HepG2 (cell line): Measurements from ENCODE around the gene INHA. TPM values are rescaled to one million over a fixed set of nuclear protein-coding genes. Genes with fewer than 3 reads are reported as not detected.

Experiments used
- ATAC-seq: fragments of 200-7000 bp; cut with Tn5 transposase; 3 replicates; pipeline ENCODE4 v1.9.1; 2020; ENCODE audit warnings: mild to moderate bottlenecking, moderate library complexity
- BruUV-seq: library from RNA; stranded (reverse); fragments of 400-500 nt; replicated peaks from 2 replicates; lab custom pipeline; 2021; lab: Mats Ljungman, UMichigan
- CTCF ChIA-PET: fragments of 300-600 bp; formaldehyde crosslinking; extraction: SDS; loops from one replicate; lab custom pipeline; 2021; ENCODE audit warnings: low total read pairs, inconsistent platforms, low intra/inter-chr PET ratio; lab: Yijun Ruan, JAX
- POLR2A ChIA-PET: fragments of 350-600 bp; sonication (Branson Sonifier 250); formaldehyde crosslinking; loops from one replicate; lab custom pipeline; 2020; ENCODE audit warnings: antibody characterized with exemption, inconsistent platforms; lab: Yijun Ruan, JAX
- DNase-seq: peaks from one replicate; pipeline ENCODE4 v3.0.0-alpha.2; 2015; ENCODE audit warnings: low spot score
- FAIRE-seq: peaks from 3 replicates; lab custom pipeline; 2011; peaks lifted over from hg19 to GRCh38; lab: Jason Lieb, UNC
- H2AFZ ChIP-seq: one replicate; pipeline ENCODE4 v1.6.1; 2011; ENCODE audit warnings: low read length, inconsistent platforms
- H3K27ac ChIP-seq: fragments of 300-600 bp; 3 replicates; pipeline ENCODE4 v1.8.0; 2011; ENCODE audit warnings: mixed run types, mild to moderate bottlenecking, mixed read lengths, low read length, inconsistent platforms; ENCODE audit not compliant: insufficient read depth; ENCODE audit errors: extremely low read length
- H3K27me3 ChIP-seq, 2 experiments: fragments of 200-600 bp in 1 of 2; 2 replicates in 1 of 2; 3 replicates in 1 of 2; pipeline versions ENCODE4 v1.6.0 to v1.8.0; 2011; ENCODE audit warnings: low read length in 2 of 2, mild to moderate bottlenecking in 2 of 2, moderate library complexity in 2 of 2, inconsistent platforms in 1 of 2; ENCODE audit not compliant: insufficient read depth in 2 of 2, control insufficient read depth in 1 of 2
- H3K36me3 ChIP-seq, 2 experiments: fragments of 200-600 bp in 1 of 2; replicated peaks in 1 of 2; 2 replicates in 1 of 2; 3 replicates in 1 of 2; pipeline versions ENCODE4 v1.5.1 to v1.8.0; 2011; ENCODE audit warnings: low read length in 2 of 2, inconsistent platforms in 1 of 2; ENCODE audit not compliant: insufficient read depth in 2 of 2, control insufficient read depth in 1 of 2
- H3K4me1 ChIP-seq: 2 replicates; pipeline ENCODE4 v1.5.1; 2012; ENCODE audit warnings: low read length, inconsistent platforms; ENCODE audit not compliant: insufficient read depth
- H3K4me2 ChIP-seq: 2 replicates; pipeline ENCODE4 v1.6.0; 2011; ENCODE audit warnings: low read depth, low read length, inconsistent platforms
- H3K4me3 ChIP-seq, 3 experiments: fragments of 200-600 bp in 1 of 3; sonication (generic), shearing (Covaris generic) in 1 of 3; replicated peaks in 1 of 3; 2 replicates each; pipeline ENCODE4 v1.5.1; 2011 to 2016; ENCODE audit warnings: low read length in 3 of 3, inconsistent platforms in 2 of 3, low read depth in 2 of 3, mild to moderate bottlenecking in 2 of 3, control low read depth in 1 of 3, mixed read lengths in 1 of 3; ENCODE audit not compliant: insufficient read depth in 1 of 3
- H3K79me2 ChIP-seq: one replicate; pipeline ENCODE4 v1.6.1; 2011; ENCODE audit warnings: low read length, inconsistent platforms; ENCODE audit not compliant: insufficient read depth
- H3K9ac ChIP-seq: 2 replicates; pipeline ENCODE4 v1.6.0; 2011; ENCODE audit warnings: mild to moderate bottlenecking, low read depth, low read length, inconsistent platforms; ENCODE audit not compliant: insufficient read depth
- H3K9me3 ChIP-seq: 2 replicates; pipeline ENCODE4 v1.5.1; 2012; ENCODE audit warnings: mild to moderate bottlenecking, low read length
- H4K20me1 ChIP-seq: 2 replicates; pipeline ENCODE4 v1.6.0; 2011; ENCODE audit warnings: inconsistent platforms, mild to moderate bottlenecking, low read length, moderate library complexity; ENCODE audit not compliant: insufficient read depth
- AGO2 ChIP-seq: fragments of 200-400 bp; formaldehyde crosslinking; optimal IDR thresholded peaks from 2 replicates; pipeline ENCODE3; 2017; ENCODE audit warnings: mild to moderate bottlenecking, low read depth, low read length, moderate library complexity
- HMGXB4 ChIP-seq, 2 experiments: sonication (generic) in 1 of 2; formaldehyde crosslinking in 1 of 2; IDR thresholded peaks; 2 replicates each; pipeline versions ENCODE4 v1.4.0 to v1.6.1; 2018 to 2020; ENCODE audit warnings: missing genetic modification reagents in 2 of 2, borderline replicate concordance in 1 of 2, low read depth in 1 of 2, mild to moderate bottlenecking in 1 of 2, missing biosample characterization in 1 of 2
- RBFOX2 ChIP-seq: fragments of 200-400 bp; formaldehyde crosslinking; IDR thresholded peaks from 2 replicates; pipeline ENCODE4 v1.6.1; 2017; ENCODE audit warnings: low read depth, mild to moderate bottlenecking, low read length
- ZFP91 ChIP-seq: sonication (generic); formaldehyde crosslinking; IDR thresholded peaks from 2 replicates; pipeline ENCODE4 v1.9.0; 2022; ENCODE audit warnings: missing genetic modification reagents, mild to moderate bottlenecking, borderline replicate concordance
- ZNF337 ChIP-seq: sonication (generic); formaldehyde crosslinking; IDR thresholded peaks from 2 replicates; pipeline ENCODE4 v1.5.1; 2020; ENCODE audit warnings: missing genetic modification reagents, low read depth, mild to moderate bottlenecking, borderline replicate concordance
- ZNF550 ChIP-seq: sonication (generic); formaldehyde crosslinking; IDR thresholded peaks from 2 replicates; pipeline ENCODE4 v1.4.0; 2020; ENCODE audit warnings: mild to moderate bottlenecking, missing genetic modification reagents, borderline replicate concordance
- ZNF740 ChIP-seq: sonication (generic); formaldehyde crosslinking; IDR thresholded peaks from 2 replicates; pipeline ENCODE4 v1.4.0; 2020; ENCODE audit warnings: missing genetic modification reagents
- ZNF780A ChIP-seq: sonication (generic); formaldehyde crosslinking; IDR thresholded peaks from 2 replicates; pipeline ENCODE4 v1.8.0; 2022; ENCODE audit warnings: mild to moderate bottlenecking, missing genetic modification reagents, moderate library complexity
- WGBS: methylation state at CpG from one replicate; pipeline ENCODE4 v1.1.6; 2017; ENCODE audit warnings: low lambda C conversion rate; 5-methylcytosine and 5-hydroxymethylcytosine counted together
- in situ Hi-C: cut with HindIII; loops from 2 replicates; pipeline ENCODE4 v1.10.0; 2017; ENCODE audit warnings: low pct_unique_long_range_greater_than_20kb; ENCODE audit not compliant: extremely low pct_ligation_motif_present
- intact Hi-C: fragments of 100-400 bp; cut with micrococcal nuclease; formaldehyde crosslinking; loops from one replicate; pipeline ENCODE4 v1.10.0; 2022; ENCODE audit not compliant: unreplicated experiment
- polyA plus RNA-seq, 8 experiments: library from polyadenylated mRNA; depleted of rRNA in 3 of 8; stranded (reverse) in 7 of 8; unstranded in 1 of 8; fragments of >200 nt; fragmentation: Illumina TruSeq in 4 of 8; extraction: Trizol in 4 of 8; gene quantifications; 2 replicates each; pipeline versions ENCODE4 v1.2.1 to v1.2.3, GENCODE V29; 2011 to 2016; ENCODE audit warnings: low read depth in 4 of 8, missing spikeins in 1 of 8, mixed read lengths in 1 of 8; ENCODE audit not compliant: insufficient read depth in 1 of 8
- total RNA-seq, 5 experiments: library from RNA; depleted of rRNA; stranded (reverse); fragments of >200 nt; fragmentation: Illumina TruSeq; extraction: Trizol; gene quantifications; 2 replicates each; pipeline ENCODE4 v1.2.3, GENCODE V29; 2016; ENCODE audit warnings: low read depth in 1 of 5

Gene INHA
- total and polyA plus RNA-seq, 2 of the 13 experiments (the other 11 are each of a cell fraction or from before 2014, with no cell fraction given) = 4.1 to 15.2 TPM

- intact Hi-C loops = no loop called here
Measured at GRCh38 chr2:219557791-219558785, 14.0 kb upstream of the INHA start.

More at GRCh38 chr2:219557791-219558785, 14.0 kb upstream of the INHA start:
- Histone ChIP-seq H3K4me3 (no peak overlapping the region), H3K79me2 (no peaks in the 10 kb centered on the region), H4K20me1 (no peaks in the 10 kb centered on the region), H3K4me2 (no peak overlapping the region), H3K27ac (no peak overlapping the region), H3K9me3 (no peaks in the 10 kb centered on the region), H3K4me1 (peaks cover 37% of the 10 kb centered on the region), H3K9ac (no peak overlapping the region), H2AFZ (no peak overlapping the region), H3K27me3 (no peaks in the 10 kb centered on the region), H3K36me3 (peaks cover 2 to 4% of the 10 kb centered on the region in 2 experiments; a peak in 3 of 5 replicates)
- WGBS = 88% methylated on average over 4 of the region's 25 CpGs
- DNase-seq (no peak), ATAC-seq (no peak), FAIRE-seq (no peak)
- 0 out of 2 replicates have a peak, but pooled peaks have one; percentile 22 for TF ChIP-seq ZFP91 (CRISPR knock-in tag)
- no peak for TF ChIP-seq ZNF780A (CRISPR knock-in tag)
- no peak for TF ChIP-seq ZNF550
- no peak for TF ChIP-seq HMGXB4 (CRISPR knock-in tag; IDR thresholded peaks at IDR 0.05; ENCODE audit: borderline replicate concordance in 1 of 2, low read depth in 1 of 2)
- TF ChIP-seq ZNF740 = no peak
- TF ChIP-seq ZNF337 (CRISPR knock-in tag) = no peak
- 0 out of 2 replicates have a peak, but pooled peaks have one; percentile 8 for TF ChIP-seq RBFOX2
- peak; percentile 59 for TF ChIP-seq AGO2
- in situ Hi-C loops = no loop called here
- ChIA-PET POLR2A (interaction anchor here (0.5 kb wide), 1 partner anchor 40 kb away, joined by 3 read pairs; no protein-coding TSS in a partner anchor), CTCF (no interaction called here)
- BruUV-seq = no TSS peak
